ENCODE data around the gene EHMT1. TPM values are rescaled to one million over a fixed set of nuclear protein-coding genes. Genes with fewer than 3 reads are reported as not detected.

The EHMT1 gene
- total RNA-seq, 1 experiment from 2014 or later = 46.0 TPM

DNA sequence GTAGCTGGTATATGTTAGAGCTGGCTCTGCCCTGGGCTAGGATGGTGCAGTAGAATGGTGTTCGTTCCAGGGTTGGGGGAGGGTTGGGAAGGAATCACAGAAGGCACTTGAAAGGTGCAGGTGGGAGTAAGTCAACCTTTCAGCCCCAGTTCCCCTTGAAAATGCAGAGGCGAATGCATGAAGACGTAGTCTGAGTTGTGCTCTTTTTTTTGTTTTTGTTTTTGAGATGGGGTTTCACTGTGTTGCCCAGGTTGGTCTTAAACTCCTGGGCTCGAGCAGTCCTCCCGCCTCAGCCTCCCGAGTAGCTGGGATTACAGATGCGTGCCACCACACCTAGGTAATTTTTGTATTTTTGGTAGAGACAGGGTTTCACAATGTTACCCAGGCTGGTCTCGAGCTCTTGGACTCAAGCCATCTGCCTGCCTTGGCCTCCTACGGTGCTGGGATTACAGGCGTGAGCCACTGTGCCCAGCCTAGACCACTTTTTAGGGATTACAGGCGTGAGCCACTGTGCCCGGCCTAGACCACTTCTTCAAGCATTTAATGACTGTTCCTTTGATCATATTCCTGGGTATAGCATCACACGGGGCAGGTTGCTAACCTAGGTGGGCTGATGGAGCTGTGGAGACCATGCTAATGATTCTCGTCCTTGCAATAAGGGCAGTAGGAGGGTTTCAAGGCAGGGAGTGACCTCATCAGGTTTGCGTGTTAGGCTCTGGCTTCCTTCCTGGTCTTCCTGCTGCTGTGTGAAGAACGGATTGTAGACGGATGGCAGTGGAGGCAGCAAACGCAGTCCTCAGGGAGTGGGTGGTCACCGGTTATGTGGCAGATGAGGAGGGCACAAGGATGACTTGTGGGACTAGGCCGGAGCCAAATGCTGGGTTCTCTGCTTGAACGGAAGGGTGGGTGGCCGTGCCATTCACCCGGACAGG is 13.7 kb downstream of the EHMT1 start:
- DNase-seq (ENCODE audit: low read depth) = no peak
- in situ Hi-C loops (cut with HindIII; ENCODE audit: low pct_unique_long_range_greater_than_20kb, low sequenced_read_pairs) = no loop called here

DNA sequence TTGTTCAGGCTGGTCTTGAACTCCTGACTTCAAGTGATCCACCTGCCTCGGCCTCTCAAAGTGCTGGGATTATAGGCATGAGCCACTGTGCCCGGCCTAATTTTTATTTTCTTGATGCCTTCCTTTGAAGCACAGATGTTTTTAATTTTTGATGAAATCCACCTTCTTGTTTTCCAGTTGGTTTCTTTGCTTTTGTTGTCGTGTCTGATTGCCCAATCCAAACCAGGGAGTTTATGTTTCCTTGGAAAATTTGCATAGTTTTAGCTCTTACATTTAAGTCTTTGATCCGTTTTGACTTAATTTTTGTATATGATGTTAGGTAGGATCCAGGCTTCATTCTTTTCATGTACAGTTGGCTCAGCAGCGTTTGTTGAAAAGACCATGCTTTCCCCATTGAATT is 15.2 kb downstream of the EHMT1 start:
- no peak for DNase-seq (ENCODE audit: low read depth)

DNA sequence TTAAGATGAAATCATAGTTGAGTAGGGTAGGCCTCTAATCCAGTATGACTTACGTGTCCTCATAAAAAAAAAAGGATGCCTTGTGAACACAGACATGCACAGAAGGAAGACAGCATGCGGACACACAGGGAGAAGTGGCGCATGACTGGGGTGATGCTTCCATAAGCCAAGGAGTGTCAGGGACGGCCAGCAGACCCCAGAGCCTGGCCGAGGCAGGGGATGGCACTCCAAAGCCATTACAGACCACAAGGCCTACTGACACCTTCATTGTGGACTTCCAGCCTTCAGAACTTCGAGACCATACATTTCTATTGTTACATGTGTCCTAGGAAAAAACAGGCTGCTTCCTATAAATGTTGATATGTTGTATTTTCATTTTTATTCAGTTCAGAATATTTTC is 19.9 kb downstream of the EHMT1 start:
- no peak for DNase-seq (ENCODE audit: low read depth)
- in situ Hi-C loops (cut with HindIII; ENCODE audit: low pct_unique_long_range_greater_than_20kb, low sequenced_read_pairs) = no loop called here

More for the DNA sequence above, 15.2 kb downstream of the EHMT1 start:
- in situ Hi-C loops (cut with HindIII; ENCODE audit: low pct_unique_long_range_greater_than_20kb, low sequenced_read_pairs) = no loop called here

DNA sequence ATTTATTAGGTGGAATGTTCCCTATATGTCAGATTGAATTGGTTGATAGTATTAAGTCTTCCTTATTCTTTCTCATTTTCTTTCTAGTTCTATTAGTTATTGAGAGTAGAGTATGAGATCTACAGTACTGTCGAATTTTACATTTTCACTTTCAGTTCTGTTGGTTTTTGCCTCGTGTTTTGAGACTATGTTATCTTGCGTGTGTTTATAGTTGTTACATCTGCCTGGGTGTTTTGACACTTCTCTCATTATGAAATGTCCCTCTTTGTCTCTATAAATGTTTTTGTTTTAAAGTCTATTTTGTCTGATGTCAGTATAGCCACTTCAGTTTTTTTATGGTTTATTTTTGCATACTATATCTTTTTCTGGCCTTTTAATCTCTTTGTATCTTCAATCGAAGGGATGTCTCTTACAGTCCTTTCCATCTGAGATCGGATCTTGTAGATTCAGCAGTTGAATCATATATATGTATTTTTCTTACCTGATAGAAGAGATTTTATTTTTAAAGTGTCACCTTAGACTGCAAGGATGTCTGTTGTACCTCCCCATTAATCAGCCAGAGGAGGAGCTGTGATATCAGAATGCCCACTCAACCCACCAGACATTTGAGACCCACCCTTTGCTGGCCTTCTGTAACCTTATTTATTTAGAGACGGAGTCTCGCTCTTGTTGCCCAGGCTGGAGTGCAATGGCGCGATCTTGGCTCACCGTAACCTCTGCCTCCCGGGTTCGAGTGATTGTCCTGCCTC is 20.7 kb downstream of the EHMT1 start:
- DNase-seq (ENCODE audit: low read depth) = no peak
- in situ Hi-C loops (cut with HindIII; ENCODE audit: low pct_unique_long_range_greater_than_20kb, low sequenced_read_pairs) = no loop called here

DNA sequence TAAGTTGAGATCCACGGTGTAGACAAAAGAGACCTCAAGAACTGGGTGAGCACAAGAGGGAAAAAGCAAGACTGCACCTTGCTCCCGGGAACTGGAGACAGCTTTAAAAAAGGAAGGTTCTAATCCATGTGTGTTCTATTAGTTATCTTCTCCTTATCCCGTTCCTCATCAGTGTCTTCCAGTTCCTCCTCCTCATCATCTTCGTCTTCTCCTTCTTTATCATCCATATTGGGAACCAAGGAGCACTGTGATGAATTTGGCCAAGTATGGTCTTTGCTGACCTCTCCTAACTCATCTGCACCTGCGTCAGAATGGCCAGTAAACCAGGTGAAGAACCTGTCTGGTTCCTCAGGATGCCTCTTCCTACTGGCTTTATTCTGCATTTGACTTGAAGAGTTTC is 22.1 kb downstream of the EHMT1 start:
- in situ Hi-C loops (cut with HindIII; ENCODE audit: low pct_unique_long_range_greater_than_20kb, low sequenced_read_pairs) = no loop called here
- DNase-seq (ENCODE audit: low read depth) = no peak

DNA sequence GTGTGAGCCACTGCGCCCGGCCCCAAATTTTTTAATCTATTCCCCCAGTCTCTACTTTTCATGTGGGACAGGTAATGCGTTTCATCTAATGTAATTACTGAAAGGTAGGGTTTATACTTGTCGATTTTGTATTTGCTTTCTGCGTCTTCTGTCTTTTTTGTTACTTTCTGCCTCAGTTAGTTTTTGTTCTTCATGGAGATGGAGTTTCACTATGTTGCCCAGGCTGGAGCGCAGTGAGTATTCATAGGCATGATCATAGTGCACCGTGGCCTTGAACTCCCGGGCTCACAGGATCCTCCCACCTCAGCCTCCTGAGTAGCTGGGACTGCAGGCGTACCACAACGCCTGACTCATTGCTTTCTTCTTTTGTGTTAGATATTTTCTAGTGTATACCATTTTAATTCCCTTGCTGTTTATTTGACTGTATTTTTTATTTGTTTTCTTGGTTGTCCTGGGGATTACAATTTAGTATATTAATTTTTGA is 23.4 kb downstream of the EHMT1 start:
- in situ Hi-C loops (cut with HindIII; ENCODE audit: low pct_unique_long_range_greater_than_20kb, low sequenced_read_pairs) = no loop called here
- DNase-seq (ENCODE audit: low read depth) = no peak

DNA sequence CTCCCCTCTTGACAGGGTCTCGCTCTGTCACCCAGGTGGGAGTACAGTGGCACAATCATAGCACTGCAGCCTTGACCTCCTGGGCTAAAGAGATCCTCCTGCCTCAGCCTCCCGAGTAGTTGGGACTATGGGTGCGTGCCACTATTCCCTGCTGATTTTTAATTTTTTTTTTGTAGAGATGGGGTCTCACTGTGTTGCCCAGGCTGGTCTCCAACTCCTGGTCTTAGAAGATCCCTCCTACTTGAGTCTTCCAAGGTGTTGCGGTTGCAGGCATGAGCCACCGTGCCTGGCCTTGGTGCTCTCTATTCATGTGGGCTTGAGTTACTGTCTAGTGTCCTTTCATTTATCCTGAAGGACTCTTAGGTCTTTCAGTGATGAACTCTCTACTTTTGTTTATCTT is 24.1 kb downstream of the EHMT1 start:
- no peak for DNase-seq (ENCODE audit: low read depth)
- in situ Hi-C loops (cut with HindIII; ENCODE audit: low pct_unique_long_range_greater_than_20kb, low sequenced_read_pairs) = no loop called here

DNA sequence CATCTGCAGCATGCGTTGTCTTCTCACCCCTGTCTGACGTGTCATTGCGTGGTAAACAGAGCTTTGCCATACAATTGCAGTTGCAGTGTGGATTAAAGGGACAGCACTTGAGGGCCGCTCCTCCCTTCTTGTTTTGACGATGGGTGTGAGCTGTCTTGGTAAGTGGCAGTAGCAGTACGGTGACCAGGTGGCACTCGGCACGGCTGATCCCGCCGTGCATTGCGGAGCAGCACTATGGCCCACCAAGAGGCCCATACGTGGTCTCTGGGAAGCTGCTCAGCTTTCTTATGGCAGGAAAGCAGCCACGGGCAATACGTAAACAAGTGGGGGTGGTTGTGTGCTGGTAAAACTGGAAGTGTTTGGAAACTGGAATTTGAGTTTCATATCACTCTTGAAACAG is 25.1 kb downstream of the EHMT1 start:
- in situ Hi-C loops (cut with HindIII; ENCODE audit: low pct_unique_long_range_greater_than_20kb, low sequenced_read_pairs) = no loop called here
- DNase-seq (ENCODE audit: low read depth) = no peak

DNA sequence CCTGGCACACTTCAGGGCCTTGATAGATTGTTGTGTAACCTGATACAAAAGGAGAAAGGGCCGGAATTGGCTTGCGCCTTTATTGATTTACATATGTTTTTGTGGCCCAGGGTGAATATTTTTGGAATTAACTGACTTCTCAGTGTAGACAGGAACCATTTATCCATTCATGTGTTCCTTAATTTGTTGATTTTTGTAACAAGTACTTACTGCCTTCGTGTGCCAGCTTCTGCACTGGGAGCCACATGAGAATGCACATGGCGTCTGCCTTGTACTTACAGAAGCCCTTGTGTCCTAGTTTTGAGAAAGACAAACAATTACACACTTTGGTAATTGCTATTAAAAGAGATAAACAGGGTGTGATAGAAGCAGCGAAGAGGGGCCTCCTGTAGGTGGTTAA is 26.4 kb downstream of the EHMT1 start:
- in situ Hi-C loops (cut with HindIII; ENCODE audit: low pct_unique_long_range_greater_than_20kb, low sequenced_read_pairs) = no loop called here
- DNase-seq (ENCODE audit: low read depth) = no peak

DNA sequence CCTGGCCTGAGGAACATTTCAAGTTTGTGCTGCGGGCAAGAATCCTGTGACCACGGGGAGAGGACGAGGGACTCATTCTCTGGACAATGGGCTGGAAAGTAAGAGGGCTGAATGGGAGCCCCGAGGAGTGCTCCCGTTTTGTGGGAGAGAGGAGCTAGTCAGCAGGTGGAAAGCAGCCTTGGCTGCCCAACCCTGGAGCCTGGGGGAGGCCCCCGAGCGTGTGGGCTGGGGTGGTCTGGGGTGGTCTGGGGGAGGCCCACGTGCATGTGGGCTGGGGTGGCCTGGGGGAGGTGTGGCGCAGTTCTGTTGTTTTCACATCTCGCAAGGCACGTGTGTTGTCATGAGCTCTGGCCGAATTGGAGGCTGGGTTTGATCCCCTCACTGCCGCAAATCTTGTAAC is 27.5 kb downstream of the EHMT1 start:
- no peak for DNase-seq (ENCODE audit: low read depth)
- in situ Hi-C loops (cut with HindIII; ENCODE audit: low pct_unique_long_range_greater_than_20kb, low sequenced_read_pairs) = no loop called here

DNA sequence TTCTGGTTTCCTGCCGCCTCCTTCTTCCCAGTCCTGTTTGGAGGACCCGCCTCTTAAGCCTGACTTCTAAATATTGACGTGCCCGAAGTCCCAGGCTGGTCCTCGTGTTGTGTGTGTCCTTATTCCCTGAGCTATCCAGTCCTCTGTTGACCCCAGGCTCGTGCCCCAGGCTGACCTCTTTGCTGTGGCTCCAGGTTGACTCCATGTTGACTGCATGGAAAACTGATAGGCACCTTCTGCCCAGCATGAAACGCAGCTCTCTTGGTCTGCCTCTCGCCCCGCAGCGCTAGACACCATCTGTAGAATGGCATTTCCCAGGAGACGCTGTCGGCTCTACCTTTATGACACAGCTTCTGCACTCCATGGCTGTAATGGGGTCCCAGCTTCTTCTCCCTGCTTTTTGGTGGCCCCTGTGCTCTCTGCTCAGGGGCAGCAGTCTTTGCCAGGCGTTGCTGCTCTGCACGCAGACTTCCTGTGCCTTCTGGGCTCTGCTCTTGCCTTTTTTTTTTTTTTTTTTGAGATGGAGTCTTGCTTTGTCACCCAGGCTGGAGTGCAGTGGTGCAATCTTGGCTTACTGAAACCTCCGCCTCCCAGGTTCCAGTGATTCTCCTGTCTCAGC is 28.4 kb downstream of the EHMT1 start:
- in situ Hi-C loops (cut with HindIII; ENCODE audit: low pct_unique_long_range_greater_than_20kb, low sequenced_read_pairs) = no loop called here
- DNase-seq (ENCODE audit: low read depth) = no peak

DNA sequence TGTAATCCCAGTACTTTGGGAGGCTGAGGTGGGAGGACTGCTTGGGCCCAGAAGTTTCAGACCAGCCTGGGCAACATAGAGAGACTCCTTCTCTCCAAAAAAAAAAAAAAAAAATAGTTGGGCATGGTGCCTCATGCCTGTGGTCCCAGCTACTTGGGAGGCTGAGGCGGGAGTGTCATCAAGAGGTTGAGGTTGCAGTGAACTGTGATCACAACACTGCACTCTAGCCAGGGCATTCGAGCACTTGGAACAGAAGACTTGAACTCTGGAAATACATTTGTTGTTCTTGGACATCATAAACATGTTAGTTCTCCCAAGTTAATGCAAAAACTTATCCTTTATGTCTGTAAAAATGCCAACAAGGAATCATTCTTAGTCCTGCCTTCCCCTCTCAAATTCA is 29.6 kb downstream of the EHMT1 start:
- no peak for DNase-seq (ENCODE audit: low read depth)
- in situ Hi-C loops (cut with HindIII; ENCODE audit: low pct_unique_long_range_greater_than_20kb, low sequenced_read_pairs) = no loop called here

DNA sequence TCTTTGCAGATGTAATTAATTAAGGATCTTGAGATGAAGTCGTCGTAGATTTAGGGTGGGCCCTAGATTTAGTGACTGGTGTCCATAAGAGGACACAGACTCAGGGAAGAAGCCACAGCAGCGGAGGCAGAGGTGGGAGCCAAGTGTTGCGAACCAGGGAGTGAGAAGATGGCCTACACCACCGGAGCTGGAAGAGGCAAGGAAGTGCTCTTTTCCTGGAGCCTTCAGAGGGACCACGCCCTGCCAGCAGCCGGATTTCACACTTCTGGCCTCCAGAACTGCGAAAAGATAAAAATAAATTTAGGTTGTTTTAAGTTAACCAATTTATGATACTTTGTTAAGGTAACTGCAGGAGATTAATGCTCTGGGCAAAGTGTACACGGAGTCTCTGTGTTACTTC is 30.7 kb downstream of the EHMT1 start:
- no peak for DNase-seq (ENCODE audit: low read depth)
- in situ Hi-C loops (cut with HindIII; ENCODE audit: low pct_unique_long_range_greater_than_20kb, low sequenced_read_pairs) = no loop called here

DNA sequence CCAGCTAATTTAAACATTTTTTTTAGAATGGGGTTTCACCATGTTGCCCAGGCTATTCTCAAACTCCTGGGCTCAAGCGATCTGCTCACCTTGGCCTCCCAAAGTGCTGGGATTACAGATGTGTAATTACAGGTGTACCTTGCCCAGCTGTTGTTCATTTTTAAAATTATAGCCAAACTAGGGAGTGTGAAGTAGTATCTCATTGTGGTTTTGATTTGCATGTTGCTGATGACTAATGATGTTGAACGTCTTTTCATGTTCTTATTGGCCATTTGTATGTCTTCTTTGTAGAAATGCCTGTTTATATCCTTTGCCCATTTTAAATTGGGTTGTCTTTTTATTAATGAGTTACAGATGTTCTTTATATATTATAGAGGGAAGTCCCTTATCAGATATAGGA is 31.5 kb downstream of the EHMT1 start:
- in situ Hi-C loops (cut with HindIII; ENCODE audit: low pct_unique_long_range_greater_than_20kb, low sequenced_read_pairs) = no loop called here
- DNase-seq (ENCODE audit: low read depth) = no peak

DNA sequence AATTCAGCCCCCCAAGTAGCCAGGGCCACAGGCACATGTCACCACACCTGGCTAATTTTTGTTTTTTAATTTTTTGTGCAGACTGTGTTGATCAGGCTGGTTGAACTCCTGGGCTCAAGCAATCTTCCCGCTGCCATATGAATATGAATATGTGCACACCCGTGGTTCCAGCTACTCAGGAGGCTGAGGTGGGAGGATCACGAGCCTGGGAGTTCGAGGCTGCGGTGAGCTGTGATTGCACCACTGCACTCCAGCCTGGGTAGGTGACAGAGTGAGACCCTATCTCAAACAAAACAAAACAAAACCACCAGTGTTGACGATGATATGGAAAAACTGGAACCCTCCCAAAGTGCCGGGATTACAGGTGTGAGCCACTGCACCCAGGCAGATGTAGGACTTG is 32.0 kb downstream of the EHMT1 start:
- in situ Hi-C loops (cut with HindIII; ENCODE audit: low pct_unique_long_range_greater_than_20kb, low sequenced_read_pairs) = no loop called here
- no peak for DNase-seq (ENCODE audit: low read depth)

DNA sequence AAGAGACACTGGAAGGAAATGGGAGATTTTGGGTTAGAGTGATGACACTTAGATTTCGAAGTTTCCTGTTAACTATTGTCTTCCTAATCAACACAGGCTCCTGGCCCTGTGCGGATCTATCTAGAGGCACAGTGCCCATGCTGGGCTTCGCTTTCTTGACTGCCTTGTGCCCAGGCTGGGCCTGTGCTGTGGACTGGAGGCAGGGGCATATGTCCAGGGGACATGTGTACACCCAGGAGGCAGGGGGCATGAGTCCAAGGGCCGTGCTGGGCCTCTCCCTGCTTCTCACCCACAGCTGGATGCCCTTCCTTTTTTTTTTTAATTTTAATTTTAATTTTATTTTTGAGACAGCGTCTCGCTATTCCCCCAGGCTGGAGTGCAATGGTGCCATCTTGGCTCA is 37.6 kb downstream of the EHMT1 start:
- no peak for DNase-seq (ENCODE audit: low read depth)
- in situ Hi-C loops (cut with HindIII; ENCODE audit: low pct_unique_long_range_greater_than_20kb, low sequenced_read_pairs) = no loop called here

DNA sequence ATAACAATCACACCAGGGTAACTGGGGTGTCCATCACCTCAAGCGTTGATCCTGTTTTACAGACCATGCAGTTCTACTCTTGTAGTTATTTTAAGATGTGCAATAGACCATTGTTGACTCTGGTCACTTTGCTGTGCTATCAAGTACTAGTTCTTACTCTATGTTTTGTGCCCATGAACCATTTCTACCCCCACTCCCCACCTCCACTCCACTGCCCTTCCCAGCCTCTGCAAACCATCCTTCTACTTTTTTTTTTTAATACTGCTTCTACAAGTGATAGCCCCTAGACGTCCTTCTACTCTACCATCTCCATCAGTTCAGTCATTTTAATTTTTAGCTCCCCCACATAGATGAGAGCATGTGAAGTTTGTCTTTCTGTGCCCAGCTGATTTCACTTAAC is 38.8 kb downstream of the EHMT1 start:
- in situ Hi-C loops (cut with HindIII; ENCODE audit: low pct_unique_long_range_greater_than_20kb, low sequenced_read_pairs) = no loop called here
- no peak for DNase-seq (ENCODE audit: low read depth)

DNA sequence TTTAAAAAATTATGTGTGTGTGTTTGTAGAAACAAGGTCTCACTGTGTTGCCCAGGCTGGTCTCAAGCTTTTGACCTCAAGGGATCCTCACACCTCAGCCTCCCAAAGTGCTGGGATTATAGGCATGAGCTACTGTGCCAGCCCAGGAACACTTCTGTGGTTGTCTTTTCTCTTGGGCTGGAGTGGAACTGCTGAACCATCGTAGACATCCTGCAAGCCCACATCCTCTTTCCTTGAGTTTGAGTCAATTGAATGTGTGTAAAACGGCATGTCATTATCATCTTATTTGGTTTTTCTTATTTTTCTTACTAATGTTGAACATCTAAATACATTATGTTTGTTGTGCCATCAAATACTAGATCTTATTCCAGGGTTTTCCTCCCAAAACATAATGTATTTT is 40.0 kb downstream of the EHMT1 start:
- in situ Hi-C loops (cut with HindIII; ENCODE audit: low pct_unique_long_range_greater_than_20kb, low sequenced_read_pairs) = no loop called here
- DNase-seq (ENCODE audit: low read depth) = no peak

DNA sequence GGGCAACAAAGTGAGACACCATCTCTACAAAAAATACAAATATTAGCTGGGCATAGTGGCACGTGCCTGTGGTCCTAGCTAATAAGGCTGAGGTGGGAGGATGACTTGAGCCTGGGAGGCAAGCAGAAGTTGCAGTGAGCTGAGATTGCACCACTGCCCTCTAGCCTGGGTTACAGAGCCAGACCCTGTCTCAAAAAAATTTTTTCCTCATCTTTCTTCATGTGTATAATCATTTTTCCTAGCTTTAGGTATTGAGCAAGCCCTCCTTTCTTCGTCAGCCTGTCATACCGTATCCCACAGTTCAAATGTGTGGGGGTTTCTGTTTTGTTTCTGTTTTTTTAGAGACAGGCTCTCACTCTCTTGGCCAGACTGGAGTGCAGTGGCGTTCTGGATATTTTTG is 41.3 kb downstream of the EHMT1 start:
- in situ Hi-C loops (cut with HindIII; ENCODE audit: low pct_unique_long_range_greater_than_20kb, low sequenced_read_pairs) = no loop called here
- DNase-seq (ENCODE audit: low read depth) = no peak
